HG02678 (cell line): ENCODE data around the gene HNRNPC.
"Not testable (repeated sequence)": the region's sequence is repeated elsewhere in the genome, so short reads cannot be mapped to it uniquely, and the experiment has no call there.

ENCODE experiments used
- ATAC-seq: cut with Tn5 transposase; IDR thresholded peaks from one replicate; pipeline ENCODE4 v1.9.1; 2021; ENCODE audit warnings: mild to moderate bottlenecking, moderate library complexity; ENCODE audit not compliant: unreplicated experiment

The HNRNPC gene

GRCh38 chr14:21269252-21270046 is at the start of gene HNRNPC:
Gene HNRNPC, minus strand, starts transcription at chr14:21269442. Its CDS starts 35,249 bp downstream, at chr14:21234193.
- ATAC-seq = peak; percentile 93

GRCh38 chr14:21317398-21317797 is 48.2 kb upstream of the HNRNPC start:
- ATAC-seq = no peak

GRCh38 chr14:21313512-21313911 is 44.3 kb upstream of the HNRNPC start:
- ATAC-seq = no peak

- no peak for ATAC-seq
These were observed 42.4 kb upstream of the HNRNPC start for GRCh38 chr14:21311614-21312013.

- ATAC-seq = no peak
These were observed 40.7 kb upstream of the HNRNPC start for GRCh38 chr14:21309956-21310355.

GRCh38 chr14:21309238-21309636 is 40.0 kb upstream of the HNRNPC start:
- ATAC-seq = peak; percentile 4

GRCh38 chr14:21308479-21309237 is 39.4 kb upstream of the HNRNPC start:
- peak; percentile 86 for ATAC-seq

- peak; percentile 7 for ATAC-seq
These were observed 38.9 kb upstream of the HNRNPC start for GRCh38 chr14:21308132-21308478.

GRCh38 chr14:21307637-21308036 is 38.4 kb upstream of the HNRNPC start:
- no peak for ATAC-seq

GRCh38 chr14:21302836-21303140 is 33.5 kb upstream of the HNRNPC start:
- not testable (repeated sequence) for ATAC-seq

- ATAC-seq = no peak
These were observed 33.0 kb upstream of the HNRNPC start for GRCh38 chr14:21302013-21302835.

GRCh38 chr14:21300892-21301291 is 31.6 kb upstream of the HNRNPC start:
- ATAC-seq = no peak

- no peak for ATAC-seq
These were observed 30.4 kb upstream of the HNRNPC start for GRCh38 chr14:21299562-21300130.

GRCh38 chr14:21298358-21298757 is 29.1 kb upstream of the HNRNPC start:
- ATAC-seq = no peak

- ATAC-seq = not testable (repeated sequence)
These were observed 24.8 kb upstream of the HNRNPC start for GRCh38 chr14:21294026-21294425.

- no peak for ATAC-seq
These were observed 17.9 kb upstream of the HNRNPC start for GRCh38 chr14:21287168-21287567.

GRCh38 chr14:21286516-21286915 is 17.3 kb upstream of the HNRNPC start:
- not testable (repeated sequence) for ATAC-seq

- not testable (repeated sequence) for ATAC-seq
These were observed 12.7 kb upstream of the HNRNPC start for GRCh38 chr14:21281917-21282316.

GRCh38 chr14:21279783-21280182 is 10.5 kb upstream of the HNRNPC start, which contains the start of gene RPGRIP1:
Gene RPGRIP1, plus strand, starts transcription at chr14:21280083. Its CDS starts 7,894 bp downstream, at chr14:21287977.
- ATAC-seq = no peak

GRCh38 chr14:21278632-21279031 is 9.4 kb upstream of the HNRNPC start:
- ATAC-seq = no peak

- no peak for ATAC-seq
These were observed 6.1 kb upstream of the HNRNPC start for GRCh38 chr14:21275261-21275858.
